GM19467 (cell line): ENCODE results near the gene PCID2.

Experiments
- ATAC-seq: cut with Tn5 transposase; IDR thresholded peaks from one replicate; pipeline ENCODE4 v1.9.1; 2021; ENCODE audit warnings: mild to moderate bottlenecking, moderate library complexity; ENCODE audit not compliant: unreplicated experiment

PCID2 gene

DNA sequence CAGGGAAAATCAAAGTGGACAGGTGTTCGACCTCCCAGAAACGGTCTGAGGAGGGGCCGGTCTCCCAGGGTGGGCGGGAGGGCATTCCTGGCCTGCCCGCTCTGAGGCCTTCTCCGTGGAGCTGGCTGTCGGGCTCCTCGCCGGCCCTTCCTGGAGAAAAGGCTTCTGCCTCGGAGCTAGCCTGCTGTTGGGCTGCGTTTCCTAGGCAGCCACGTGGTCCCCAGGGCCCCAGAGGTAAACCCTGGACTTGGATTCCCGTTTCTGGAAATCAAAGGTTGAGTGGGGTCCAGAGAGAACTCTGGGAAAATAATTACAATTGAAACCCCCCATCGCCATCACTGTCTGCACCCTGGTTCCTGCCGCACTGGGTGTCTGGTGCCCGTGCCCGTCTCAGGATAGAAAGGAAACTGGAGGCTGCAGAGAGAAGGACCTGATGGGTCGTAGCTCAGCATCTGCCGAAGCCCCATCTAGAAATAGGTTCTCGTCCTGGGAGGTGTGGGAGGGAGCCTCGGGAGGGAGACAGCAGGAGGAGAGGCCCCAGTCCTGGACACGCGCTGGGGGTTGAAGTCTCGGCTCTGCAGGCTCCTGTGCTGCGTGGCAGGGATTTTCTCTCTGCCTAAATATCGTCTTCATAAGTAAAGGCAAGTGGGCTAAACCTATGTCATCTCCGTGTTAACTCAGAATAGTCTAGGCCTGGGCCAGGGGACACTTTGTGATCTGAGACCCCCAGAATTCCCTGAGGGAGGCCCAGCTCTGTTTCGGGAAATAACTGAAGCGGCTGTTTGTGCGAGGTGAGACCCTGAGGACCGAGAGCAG, 57.7 kb downstream of the PCID2 start:
- ATAC-seq = no peak

DNA sequence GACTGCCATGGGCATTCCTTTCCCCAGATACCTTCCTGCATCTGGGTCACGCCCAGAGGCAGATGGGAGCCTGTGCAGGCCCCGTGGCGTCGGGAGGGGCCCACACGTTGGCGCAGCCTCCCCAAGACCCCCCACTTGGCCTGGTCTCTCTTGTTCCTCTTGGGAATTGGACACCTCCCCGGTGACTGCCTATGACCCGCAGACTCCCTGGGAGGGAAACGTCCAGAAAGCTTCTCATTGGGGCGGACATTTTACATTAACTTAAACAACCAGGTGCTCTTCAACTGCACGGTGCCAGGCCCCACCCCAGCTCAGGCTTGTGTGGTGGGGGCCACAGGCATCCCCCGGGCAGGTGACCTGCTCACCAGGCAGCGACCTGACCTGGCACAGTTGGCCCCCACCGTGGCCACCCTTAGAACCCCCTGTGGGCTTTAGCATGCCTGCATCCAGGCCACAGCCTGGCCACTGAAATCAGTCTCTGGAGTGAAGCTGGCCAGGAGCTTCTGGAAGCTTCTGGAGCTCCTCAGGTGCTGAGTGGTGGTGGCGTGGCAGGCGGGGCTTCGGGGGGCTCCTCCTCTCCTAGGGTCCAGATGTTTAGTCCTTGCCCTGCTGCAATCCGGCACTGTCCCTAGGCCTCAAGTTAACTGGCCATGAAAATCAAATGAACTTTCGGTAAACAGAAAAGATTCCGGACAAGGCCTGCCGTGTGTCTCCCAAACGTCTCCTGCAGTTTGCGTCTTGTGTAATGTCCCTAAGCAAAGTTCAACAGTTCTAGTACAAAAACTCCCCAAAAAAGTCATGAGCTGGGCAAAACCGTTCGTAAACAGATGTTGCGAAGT, 58.5 kb downstream of the PCID2 start:
- no peak for ATAC-seq

DNA sequence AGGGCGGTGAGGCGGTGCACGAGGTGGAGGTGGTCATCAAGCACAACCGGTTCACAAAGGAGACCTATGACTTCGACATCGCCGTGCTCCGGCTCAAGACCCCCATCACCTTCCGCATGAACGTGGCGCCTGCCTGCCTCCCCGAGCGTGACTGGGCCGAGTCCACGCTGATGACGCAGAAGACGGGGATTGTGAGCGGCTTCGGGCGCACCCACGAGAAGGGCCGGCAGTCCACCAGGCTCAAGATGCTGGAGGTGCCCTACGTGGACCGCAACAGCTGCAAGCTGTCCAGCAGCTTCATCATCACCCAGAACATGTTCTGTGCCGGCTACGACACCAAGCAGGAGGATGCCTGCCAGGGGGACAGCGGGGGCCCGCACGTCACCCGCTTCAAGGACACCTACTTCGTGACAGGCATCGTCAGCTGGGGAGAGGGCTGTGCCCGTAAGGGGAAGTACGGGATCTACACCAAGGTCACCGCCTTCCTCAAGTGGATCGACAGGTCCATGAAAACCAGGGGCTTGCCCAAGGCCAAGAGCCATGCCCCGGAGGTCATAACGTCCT, 59.4 kb downstream of the PCID2 start:
- ATAC-seq = no peak

DNA sequence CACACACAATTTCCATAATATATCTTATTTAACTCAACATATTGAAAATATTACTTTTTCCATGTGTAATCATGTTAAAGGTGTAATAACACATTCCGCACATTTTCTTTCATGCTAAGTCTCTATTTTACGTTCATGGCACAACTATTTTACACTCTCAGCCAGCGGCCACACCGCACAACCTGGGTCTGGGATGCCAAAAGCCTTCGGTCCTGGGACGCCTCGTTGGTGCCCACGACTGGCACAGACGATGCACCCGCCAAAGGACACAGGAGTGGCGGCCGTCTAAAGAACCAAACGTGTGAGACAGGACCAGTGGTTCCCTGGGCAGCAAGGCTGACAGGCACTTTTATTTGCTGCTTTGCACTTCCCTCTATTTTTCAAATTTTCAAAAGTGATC, 60.1 kb downstream of the PCID2 start:
- ATAC-seq = no peak

DNA sequence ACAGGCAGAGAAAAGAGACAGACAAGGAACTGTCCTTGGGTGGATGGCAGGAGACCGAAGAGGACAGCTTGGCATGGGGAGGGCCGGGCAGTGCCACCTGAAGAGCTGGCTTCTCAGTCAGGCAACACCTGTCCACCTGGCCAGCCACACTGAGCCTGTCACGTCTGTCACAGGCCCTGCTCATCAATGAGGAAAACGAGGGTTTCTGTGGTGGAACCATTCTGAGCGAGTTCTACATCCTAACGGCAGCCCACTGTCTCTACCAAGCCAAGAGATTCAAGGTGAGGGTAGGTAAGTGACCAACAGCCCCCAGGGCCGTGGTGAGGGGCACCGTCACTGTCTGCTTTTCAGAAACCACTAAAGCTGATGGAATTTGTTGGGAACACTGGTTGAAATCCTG, 61.3 kb downstream of the PCID2 start:
- ATAC-seq = no peak

DNA sequence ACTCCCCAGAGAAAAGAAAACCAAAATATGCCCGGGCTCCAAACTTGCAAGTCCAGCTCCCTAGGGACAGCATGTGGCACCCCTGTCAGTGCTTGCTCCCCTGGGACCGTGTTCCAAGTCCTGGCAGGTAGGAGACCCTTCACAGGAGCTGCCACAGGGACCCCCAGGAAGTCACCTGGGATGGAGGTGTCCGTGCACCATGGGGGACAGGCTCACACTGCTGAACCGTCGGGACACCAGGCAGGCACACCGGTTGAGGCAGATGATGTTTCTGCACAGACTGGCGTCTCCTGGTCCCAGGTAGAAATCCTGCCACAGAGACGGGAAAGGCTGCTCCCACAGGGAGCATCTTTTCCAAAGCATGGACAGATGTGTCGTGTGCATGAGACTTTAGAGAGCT, 61.7 kb downstream of the PCID2 start:
- no peak for ATAC-seq

DNA sequence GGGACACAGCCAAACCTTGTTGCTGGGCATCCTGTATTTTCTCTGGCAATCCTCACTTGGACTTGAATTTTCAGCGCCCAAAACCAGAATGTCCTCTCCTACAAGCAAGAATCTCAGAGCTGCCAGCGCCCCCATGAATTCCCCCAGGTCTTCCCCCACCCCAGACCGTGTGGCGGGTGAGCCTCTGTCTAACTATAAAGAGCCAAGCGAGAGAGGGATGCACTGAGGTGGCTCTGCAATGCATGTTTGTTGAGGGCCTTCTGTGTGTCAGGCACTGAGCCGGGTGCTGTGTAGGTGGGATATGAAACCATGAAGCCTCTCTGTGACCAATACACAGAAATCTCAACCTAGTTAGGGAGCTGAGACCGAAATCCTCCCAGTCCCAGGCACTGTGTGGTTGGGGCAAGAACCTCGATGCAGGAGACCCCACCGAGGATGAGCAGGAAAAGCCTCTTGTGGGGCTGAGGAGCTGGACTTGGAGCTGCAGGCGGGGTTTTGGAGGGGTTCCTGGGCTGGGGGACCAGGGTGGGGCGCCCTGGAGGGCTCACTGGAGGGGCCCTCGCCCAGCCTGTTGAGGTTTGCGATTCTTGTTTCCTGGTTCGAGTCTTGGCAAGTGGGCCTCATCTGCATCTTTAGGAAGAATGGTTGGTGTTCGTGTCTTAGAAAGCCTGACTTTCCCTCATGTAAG, 62.4 kb downstream of the PCID2 start:
- ATAC-seq = no peak

DNA sequence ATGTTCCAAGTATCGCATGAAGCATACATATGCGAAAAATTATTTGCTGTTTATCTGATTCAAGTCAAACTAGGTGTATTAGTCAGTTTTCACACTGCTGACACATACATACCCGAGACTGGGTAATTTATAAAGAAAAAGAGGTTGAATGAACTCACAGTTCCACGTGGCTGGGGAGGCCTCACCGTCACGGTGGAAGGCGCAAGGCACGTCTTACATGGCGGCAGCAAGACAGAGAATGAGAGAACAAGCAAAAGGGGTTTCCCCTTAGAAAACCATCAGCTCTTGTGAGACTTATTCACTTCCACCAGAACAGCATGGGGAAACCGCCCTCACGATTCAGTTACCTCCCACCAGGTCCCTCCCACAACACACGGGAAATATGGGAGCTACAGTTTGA, 63.0 kb downstream of the PCID2 start:
- ATAC-seq = no peak

DNA sequence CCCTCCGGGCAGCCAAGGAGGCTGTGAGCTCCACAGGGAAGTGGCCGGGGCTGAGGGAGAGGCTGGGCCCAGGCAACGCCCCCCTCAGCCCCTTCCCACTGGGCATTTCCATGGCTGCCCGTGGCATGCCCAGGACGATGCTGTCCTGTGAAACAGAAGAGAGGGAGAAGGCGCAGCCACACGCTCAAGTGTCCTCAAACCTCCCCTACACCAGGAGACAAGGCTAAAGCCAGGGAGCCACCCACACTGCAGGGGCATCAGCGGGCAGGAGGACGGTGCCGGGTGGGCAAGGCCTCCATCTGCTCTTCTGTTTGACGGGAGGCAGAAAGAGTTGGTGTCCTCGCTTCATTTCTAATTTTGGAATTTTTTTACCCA, 64.2 kb downstream of the PCID2 start:
- no peak for ATAC-seq

DNA sequence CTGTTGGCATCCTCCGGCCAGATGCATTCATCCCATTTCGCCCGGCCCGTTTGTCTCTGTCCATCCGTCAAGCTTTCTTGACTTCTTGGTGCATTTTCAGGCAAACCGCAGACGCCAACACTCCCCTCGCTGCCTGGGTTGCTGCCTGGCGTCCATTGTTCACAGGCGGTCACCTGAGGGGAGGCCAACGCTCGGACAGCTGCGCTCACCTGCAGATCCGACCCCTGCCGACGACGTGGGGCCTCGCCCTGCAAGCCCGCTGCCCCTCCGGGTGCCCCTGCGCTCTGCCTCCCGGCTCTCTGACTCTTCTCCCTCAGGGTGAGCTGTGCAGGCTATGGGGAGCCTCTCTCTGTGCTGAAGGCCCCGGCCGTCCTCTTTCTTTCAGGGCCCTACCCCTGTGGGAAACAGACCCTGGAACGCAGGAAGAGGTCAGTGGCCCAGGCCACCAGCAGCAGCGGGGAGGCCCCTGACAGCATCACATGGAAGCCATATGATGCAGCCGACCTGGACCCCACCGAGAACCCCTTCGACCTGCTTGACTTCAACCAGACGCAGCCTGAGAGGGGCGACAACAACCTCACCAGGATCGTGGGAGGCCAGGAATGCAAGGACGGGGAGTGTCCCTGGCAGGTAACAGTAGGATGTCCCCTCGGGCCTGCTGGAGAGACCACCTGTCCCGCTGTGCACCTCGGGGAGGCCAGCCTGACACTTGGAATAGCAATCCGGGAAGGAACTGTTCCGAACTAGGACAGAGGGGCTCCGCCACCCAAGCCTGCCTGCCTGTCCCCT, 64.8 kb downstream of the PCID2 start:
- no peak for ATAC-seq

DNA sequence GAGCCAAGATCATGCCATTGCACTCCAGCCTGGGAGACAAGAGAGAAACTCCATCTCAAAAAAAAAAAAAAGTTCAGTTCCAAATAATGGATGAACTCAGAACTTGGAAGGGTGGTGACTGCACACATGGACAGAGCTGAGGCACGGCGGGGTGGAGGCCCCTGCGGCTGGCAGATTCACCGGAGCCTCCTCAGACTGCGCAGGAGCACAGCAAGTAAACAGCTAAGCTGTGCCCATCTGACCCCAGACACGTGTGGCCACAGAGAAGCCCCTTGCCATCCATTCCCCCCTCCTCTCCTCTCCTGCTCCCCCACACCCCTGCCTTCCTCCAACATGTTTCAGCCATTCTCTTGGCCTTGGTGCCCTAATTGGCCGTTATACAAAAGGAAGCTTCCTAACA, 65.6 kb downstream of the PCID2 start:
- no peak for ATAC-seq

DNA sequence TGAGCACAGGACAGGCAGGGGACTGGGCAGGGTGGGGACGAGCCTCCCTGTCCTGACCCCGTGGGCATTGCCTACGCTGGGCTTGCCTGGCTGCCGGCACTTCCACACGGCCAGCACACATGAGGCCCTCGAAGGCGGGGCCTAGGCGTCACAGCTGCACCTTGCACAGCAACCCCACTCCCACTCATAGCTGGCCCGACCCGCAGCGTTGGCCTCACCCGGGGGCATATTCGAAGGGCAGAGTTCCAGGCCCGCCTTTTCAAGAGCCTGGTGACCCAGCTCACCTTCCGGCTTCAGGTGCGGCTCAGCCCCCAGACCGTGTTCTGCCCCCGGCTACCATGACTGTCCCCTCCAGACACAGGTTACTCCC, 66.9 kb downstream of the PCID2 start:
- no peak for ATAC-seq

DNA sequence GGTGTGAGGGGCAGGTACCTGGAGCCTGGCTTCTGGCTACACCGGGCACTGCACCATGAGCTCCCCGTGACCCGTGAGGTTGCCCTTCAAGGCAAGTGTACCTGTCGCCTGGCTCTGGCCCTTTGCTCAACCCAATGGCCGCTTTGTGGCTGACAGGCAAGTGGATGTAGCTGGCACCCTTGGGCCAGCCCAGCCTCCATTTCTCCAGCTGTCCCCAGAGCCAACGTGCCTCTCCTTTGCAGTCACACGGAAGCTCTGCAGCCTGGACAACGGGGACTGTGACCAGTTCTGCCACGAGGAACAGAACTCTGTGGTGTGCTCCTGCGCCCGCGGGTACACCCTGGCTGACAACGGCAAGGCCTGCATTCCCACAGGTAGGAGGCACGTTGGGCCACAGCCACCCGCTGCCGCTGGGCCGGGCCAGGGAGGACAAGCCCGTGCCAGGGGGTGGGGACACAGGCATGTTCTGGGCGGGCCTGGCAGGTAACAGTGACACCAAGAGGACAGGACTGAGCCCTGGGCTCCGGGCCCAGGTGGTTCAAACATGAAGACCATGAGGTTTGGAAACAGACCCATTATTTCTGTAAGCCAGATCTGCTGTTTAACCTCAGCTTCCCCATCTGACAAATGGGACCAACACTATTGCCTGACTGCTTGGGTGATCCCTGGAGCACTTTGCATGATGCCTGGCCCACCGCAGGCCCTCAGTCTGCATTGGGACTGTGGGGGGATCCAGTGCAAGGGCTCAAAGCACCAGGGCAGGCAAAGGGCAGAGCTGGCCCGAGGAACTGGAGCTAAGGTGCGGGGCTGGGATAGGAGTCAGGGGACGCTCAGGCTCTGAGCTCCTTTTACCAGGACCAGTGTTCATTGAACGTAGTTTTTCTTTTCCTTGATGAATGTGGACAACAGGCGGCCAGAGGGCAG, 67.5 kb downstream of the PCID2 start:
- ATAC-seq = no peak

DNA sequence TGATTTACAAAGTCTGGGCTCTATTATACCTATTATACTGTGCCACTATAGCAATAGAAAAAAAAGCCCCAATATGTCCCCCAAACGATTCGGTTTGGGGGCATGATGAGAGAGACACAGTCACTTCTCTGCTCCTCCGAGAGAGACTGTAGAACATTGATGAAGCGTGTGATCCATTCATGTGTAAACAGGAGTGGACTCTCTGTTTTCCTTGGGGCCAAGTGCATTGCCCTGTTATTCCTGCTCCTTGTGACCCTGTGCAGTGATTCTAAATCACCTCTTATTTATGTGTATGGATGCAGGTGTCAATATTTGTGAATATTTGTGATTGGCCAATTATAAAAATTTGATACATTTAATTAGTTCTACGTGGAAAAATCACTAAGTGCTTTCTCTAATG, 68.9 kb downstream of the PCID2 start:
- ATAC-seq = no peak

DNA sequence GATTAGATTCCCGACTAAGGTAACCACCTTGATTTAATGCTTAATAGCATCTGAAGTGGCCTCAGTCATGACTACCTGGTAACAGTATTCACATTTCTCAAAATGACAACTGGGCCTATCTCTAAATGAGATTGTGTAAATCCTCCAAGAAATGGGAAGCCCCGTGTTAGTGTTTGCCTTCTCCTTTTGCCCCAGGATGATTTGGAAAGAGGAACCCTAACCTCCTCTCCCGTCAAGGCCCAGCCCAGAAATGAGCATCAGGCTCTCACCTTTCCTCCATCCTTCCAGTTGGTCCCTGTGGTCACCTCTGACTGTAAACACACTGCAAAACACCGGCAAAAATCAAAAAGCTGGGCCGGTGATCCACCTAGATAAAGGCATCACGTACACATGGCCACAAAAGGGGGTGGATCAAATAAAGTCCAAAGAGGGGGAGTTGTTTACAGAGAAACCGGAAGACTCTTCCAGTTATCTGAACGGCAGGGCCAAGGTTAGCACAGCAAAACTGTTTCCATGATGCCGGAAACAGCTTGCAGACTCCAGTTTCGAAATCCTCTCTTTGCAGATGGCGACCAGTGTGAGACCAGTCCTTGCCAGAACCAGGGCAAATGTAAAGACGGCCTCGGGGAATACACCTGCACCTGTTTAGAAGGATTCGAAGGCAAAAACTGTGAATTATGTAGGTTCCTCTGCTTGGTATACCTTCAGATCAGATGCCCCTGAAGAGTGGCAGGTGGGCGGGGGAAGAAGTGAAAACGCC, 69.5 kb downstream of the PCID2 start:
- no peak for ATAC-seq

DNA sequence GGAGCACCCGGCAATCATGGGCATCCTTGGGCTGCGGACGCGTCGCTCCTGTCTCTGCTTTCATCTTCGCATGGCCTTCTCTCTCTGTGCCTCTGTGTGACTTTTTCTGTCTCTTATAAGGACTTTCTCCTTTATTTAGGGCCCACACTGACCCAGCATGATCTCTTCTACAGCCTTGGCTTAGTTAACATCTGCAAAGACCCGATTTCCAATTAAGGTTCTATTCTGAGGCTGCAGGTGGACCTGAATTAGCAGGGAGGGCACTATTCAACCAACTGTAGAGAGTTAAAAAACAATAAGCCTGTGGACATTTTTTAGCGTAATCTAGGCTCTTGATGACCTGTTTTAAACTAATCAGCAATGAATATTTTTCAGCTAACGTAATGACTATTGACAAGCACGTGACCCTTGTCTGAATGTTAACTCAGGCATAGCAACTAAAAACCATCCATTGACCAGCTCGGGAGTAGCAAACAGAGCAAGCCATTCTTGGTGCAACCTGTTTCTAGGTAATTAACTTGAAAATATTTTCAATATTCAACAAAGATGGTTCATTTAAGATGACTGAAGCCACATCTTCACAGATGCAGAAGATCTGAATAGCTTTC, 70.7 kb downstream of the PCID2 start:
- ATAC-seq = no peak

DNA sequence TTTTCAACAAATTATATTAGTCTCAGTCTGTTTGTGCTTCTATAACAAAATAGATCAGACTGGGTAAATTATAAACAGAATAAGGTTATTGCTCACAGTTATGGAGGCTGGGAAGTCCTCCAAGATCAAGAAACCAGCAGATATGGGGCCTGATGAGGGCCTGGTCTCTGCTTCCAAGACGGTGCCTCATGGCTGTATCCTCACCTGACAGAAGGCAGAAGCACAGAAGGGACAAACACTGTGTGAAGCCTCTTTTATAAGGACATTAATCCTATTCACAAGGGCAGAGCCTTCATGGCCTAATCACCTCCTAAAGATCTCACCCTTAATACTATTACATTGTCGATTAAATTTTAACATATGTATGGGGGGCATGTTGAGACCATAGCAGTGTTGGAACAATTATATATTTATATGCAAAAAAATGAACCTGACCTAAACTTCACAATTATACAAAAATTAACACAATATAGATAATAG, 73.1 kb downstream of the PCID2 start:
- ATAC-seq = no peak
